Activated naive CD4-positive, alpha-beta T cell treated with Interleukin-2 at 50 U/mL for 16 hours (primary cell): ENCODE data around the gene FAM13B.
"Not testable (repeated sequence)": the region's sequence is repeated elsewhere in the genome, so short reads cannot be mapped to it uniquely, and the experiment has no call there.

ENCODE experiments used
- DNase-seq: peaks from one replicate; pipeline ENCODE4 v3.0.0-alpha.2; 2020

FAM13B gene

GRCh38 chr5:137960141-137960540, 72.7 kb downstream of the FAM13B start:
- DNase-seq, result no peak

- no peak for DNase-seq
Measured at GRCh38 chr5:137959488-137959887, 73.4 kb downstream of the FAM13B start.

GRCh38 chr5:137957948-137958347, 74.9 kb downstream of the FAM13B start:
- DNase-seq, result no peak

- DNase-seq, result no peak
Measured at GRCh38 chr5:137954131-137954879, 78.6 kb downstream of the FAM13B start.

GRCh38 chr5:137945825-137946224, 87.1 kb downstream of the FAM13B start:
- no peak for DNase-seq

- DNase-seq, result not testable (repeated sequence)
Measured at GRCh38 chr5:137944280-137944679, 88.6 kb downstream of the FAM13B start.

GRCh38 chr5:137939331-137939730, 93.5 kb downstream of the FAM13B start:
- no peak for DNase-seq

- no peak for DNase-seq
Measured at GRCh38 chr5:137938751-137939143, 94.1 kb downstream of the FAM13B start.

- no peak for DNase-seq
Measured at GRCh38 chr5:137937994-137938750, 94.7 kb downstream of the FAM13B start.

GRCh38 chr5:137935694-137936093, 97.2 kb downstream of the FAM13B start:
- no peak for DNase-seq

GRCh38 chr5:137935190-137935589, 97.7 kb downstream of the FAM13B start:
- no peak for DNase-seq

GRCh38 chr5:137933491-137933911, 99.4 kb downstream of the FAM13B start:
- DNase-seq, result no peak

GRCh38 chr5:137932800-137933199, 100.1 kb downstream of the FAM13B start:
- no peak for DNase-seq

GRCh38 chr5:137923856-137924255, 109.0 kb downstream of the FAM13B start:
- DNase-seq, result no peak

- DNase-seq, result no peak
Measured at GRCh38 chr5:137921931-137922330, 110.9 kb downstream of the FAM13B start.

- DNase-seq, result no peak
Measured at GRCh38 chr5:137916923-137917322, 116.0 kb downstream of the FAM13B start.

GRCh38 chr5:137914758-137915157, 118.1 kb downstream of the FAM13B start:
- no peak for DNase-seq

GRCh38 chr5:137902408-137903133, 130.3 kb downstream of the FAM13B start:
- DNase-seq, result no peak

GRCh38 chr5:137901011-137901817, 131.7 kb downstream of the FAM13B start:
- DNase-seq, result no peak

- no peak for DNase-seq
Measured at GRCh38 chr5:137899493-137899892, 133.4 kb downstream of the FAM13B start.

- DNase-seq, result no peak
Measured at GRCh38 chr5:137896560-137896959, 136.3 kb downstream of the FAM13B start.

- no peak for DNase-seq
Measured at GRCh38 chr5:137894586-137894985, 138.3 kb downstream of the FAM13B start.

- no peak for DNase-seq
Measured at GRCh38 chr5:137891849-137892248, 141.0 kb downstream of the FAM13B start.
